GM19240 (cell line): Measurements from ENCODE around the gene RAB6A.

Experiments used
- DNase-seq: peaks from one replicate; pipeline ENCODE4 v3.0.0; 2011; ENCODE audit warnings: low spot score; ENCODE audit not compliant: insufficient read length

RAB6A gene

DNA sequence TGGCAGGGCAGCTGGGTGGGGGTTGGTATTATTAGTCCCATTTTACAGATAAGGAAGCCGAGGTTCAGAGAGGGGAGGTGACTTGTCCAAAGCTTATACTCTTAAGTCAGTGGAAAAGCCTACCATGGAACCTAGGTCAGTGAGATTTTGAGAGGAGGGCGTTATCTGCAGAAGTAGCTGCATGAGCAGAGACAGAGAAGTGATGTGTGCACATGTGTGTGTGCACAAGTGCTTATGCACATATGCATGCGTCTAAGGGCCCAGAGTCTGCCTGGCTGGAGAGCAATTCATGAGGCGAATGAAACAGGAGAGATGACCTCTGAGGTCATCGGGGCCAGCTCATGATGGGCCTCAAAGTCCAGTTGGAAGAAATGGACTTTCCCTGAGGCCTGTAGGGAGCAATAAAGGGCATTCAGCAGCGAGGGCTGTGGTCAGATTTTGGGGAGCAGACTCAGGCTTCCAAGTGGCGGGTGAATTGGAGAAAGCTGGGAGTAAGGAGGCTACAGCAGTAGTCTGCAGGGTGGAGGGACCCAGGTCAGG, 106.3 kb downstream of the RAB6A start:
- no peak for DNase-seq

DNA sequence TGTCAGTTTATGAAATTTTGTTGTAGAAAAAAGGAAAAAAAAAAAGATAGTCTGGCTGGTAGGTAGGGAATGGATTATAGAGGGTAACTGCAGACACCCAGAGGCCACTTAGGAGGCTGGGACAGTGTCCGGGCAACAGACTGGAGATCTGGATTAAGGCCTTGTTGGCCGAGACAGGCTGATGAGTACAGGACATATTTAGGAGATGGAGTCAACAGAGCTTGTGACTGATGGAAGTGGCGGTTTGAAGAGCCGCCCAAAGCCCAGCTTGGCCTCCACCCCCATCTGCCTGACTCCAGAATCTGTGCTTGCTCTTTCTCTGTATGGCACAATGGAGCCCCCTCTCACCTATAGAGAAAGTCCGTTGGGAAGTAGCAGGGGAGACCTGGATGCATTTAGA, 106.9 kb downstream of the RAB6A start:
- DNase-seq: no peak

DNA sequence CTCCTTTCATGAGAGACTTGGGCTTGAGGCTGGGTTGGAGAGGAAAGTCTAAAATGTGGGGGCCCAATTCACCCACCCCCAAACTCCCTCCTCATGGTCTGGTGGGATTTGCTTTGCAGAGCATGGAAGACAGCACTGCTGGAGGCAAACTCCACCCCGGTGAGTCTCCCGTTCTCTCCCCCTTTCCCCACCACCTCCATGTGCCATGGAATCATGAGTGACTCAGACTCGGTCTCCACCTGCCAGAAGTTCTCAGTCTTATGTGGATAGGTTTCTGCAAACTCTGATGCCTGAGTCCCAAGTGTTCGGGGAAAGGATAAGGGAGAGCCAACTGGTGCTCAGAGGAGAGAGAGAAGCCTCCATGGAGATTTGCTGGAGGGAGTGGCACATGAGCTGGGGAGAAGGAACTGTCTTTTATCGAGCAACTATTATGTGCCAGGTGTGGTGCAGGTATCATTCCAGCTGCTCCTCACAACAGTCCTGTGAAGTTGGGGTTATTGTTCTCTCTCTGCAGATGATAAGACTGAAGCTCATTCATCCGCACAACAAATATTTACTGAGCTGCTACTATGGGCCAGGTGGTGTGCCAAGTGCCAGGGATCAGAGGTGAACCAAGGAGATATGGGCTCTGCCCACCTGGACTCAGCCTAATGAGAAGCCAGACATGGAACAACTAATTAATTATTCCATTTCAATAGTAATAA, 107.9 kb downstream of the RAB6A start:
- DNase-seq: no peak

DNA sequence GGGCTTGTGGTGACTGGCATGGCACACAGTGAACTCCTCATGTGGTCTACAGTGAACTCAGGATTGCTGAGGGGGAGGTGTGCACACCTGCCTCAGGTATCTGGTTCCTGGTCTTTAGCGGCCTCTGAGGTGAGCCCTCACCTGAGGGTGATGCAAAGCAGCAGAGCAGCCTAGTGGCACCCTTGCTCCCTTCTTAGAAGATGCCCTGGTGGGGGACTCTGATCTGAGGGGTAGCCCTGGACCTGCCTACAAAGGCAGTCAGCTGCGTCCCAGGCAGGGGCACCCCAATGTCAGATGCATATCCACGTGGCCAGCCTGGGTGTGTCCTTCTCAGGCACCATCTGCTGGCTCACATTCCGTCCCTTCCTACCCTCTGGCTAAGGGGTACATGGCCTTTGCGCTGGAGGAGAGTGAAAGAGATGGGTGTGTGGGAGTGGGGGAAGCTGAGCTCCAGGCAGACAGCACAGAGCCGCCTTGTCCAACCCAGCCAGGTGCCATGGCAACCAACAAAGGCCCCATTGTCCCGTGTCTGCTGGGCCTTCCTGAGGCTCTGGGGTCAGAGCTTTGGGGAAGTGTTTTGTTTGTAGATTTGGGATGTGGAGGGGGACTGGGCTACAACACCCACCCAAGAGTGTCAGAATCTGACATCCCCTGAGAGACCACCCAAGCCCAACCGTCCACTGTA, 108.7 kb downstream of the RAB6A start:
- DNase-seq: no peak

DNA sequence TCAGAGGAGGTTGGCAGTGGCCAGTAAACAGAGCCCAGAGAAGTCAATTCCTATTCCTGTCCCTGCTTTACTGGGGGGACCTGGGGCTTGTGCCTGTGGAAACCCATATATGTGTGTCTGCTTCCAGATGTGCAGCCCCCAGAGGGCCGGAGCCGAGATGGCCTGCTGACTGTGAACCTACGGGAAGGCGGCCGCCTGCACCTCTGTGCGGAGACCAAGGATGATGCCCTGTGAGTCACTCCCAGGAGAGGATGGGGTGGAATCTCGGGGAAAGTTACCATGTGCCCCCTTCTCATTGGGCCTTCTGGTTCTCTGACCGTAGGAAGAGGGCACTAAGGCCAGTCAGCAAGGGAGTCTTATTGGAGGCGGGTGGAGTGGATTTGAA, 109.2 kb downstream of the RAB6A start:
- no peak for DNase-seq

DNA sequence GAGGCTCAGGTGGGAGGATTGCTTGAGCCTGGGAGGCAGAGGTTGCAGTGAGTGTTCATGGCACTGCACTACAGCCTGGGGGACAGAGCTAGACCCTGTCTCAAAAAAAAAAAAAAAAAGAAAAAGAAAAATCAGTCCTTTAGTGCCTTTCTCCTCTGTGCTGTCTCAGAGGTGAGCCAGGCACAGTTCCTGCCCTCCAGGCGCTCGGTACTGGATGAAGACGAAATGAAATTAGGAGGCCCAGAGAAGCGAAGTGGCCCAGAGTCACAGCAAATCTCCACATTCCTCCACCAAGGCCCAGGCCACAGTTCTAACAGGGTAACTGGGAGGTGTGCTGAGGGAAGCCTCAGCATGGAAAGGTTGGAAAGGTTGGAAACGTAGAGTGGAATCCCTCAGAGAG, 109.6 kb downstream of the RAB6A start:
- DNase-seq: no peak

DNA sequence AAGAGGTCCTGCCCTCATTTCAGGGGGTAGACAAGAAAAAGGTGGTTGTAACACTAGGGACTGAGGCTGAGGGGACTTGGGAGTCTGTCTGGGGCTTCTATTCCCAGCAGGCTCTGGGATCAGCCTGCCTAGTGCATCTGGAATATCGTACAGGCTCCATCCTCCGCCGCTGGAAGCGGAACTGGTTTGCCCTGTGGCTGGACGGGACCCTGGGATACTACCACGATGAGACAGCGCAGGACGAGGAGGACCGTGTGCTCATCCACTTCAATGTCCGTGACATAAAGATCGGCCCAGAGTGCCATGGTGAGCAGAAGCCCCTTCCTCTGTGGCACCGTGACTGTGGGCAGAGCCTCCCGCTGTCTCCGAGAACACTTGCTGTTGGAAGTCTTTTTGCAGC, 110.5 kb downstream of the RAB6A start:
- DNase-seq: no peak

DNA sequence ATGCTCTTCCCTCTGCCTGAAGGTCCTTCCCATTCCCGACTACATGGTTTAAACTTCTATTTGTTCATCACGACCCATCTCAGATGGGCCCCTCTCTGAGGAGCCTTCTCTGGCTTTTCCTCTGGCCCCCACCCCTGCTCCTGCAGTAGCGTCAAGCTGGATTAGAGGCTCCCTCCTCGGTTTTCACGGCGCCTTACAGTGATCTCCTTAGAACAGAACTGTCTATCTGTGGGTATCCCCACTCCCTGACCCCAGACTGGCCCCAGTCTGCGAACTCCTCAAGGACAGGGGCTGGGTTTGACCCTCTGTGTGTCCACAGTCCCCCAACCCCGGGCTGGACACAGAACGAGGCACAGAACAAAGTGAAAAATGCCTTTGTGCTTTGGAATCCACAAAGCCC, 111.7 kb downstream of the RAB6A start:
- no peak for DNase-seq

DNA sequence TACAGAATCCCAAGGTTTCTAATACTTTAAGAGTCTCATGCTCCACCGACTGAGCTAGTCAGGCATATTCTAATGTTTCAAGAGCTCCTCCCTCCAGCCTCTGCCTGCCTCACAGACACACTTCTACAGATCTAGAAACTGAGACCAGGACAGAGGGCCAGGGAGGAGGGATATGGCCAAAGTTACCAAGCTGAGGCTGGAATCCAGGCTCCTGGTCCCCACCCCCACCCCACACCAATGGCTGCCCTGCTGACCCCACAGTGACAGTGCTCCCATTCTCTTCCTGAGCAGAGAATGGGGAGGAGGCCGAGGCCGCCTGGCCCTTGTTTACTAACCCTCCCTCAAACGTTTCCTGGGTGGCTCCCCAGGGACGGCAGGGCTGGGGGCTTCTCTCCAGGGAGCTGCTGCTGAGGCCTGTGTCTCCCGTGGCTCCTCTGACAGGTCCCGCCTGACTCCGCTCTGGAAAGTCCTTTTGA, 112.3 kb downstream of the RAB6A start:
- DNase-seq: no peak

DNA sequence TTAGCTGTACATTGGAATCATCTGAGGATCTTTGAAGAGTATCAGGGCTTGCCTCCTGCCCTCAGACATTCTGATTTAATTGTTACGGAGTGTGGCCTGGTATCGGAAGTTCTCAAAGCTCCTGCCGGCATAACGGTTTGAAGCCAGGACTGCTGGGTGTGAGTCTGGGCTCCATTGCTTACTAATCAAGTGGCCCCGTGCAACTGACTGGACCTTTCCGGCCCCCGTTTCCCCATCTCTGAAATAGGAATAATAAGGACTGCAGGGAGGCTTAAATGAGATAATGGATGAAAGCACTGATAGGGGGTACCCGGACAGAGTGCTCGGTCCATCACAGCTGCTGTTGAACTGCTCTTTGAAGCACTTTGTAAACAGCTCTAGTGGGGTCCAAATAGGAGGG, 112.8 kb downstream of the RAB6A start:
- no peak for DNase-seq

DNA sequence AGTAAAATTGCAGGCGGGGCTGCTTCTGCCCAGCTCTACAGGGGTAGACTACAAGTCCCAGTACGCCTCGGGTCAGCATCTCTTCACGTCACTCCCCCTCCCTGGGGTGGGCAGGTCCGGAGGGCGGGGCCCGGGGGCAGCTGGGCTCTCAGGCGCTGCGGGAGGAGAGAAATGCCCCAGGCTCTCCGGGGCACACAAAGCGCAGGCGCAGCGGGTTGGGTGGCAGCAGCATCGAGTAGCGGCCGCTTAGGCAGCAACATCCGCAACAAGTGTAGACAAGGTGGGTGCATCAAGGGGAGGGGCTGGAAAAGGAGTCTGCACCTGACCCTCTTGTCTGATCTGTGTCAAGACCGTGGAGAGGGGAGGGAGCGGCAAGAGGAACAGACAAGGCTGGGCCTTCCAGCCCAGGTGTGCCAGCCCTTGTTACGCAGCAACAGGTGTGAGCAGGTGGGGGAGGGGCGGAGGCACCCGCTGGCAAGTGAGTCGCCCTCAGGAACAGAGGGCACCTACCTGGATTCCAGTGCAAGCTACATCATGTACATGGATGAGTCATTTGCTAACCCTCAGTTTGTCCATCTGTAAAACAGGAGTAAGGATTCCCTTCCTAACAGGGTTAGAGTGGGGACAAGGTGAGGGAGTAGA, 113.3 kb downstream of the RAB6A start:
- DNase-seq: peak; percentile 90

DNA sequence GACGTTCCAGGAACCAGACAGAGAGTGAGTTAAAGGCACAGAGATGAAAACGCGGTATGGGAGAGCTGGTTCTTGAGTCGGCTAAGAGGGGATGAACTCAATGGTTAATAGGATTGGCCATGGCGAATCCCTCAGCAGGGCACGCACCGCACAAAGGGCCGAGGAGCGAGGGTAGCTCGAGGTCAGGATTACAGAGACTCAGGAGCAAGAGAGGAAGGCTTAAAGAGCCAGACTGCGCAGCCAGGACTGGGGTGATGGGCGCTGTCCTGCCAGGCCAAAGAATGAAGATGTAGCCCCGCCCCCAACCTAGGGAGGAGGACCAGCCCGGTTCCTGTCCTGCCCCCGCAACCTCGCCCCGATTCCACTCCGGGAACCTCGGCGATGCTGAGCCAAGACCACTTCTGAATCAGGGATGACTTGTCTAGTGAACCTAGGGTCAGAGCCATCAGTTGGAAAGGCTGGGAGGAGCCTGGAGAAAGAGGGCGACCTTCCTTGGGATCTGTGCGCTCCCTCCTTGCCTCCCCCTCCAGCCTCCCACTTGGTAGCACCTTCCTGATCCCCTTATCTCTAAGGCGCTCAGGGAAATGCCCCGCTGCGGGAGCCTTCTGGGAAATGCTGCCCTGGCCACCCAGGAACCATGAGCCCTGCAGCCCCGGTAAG, 114.8 kb downstream of the RAB6A start, which contains the start of gene PLEKHB1:
PLEKHB1 (plus strand) TSS at position 610 of the 660 bp plus-strand sequence; CDS start at position 638, 28 bp downstream.
- DNase-seq: no peak

DNA sequence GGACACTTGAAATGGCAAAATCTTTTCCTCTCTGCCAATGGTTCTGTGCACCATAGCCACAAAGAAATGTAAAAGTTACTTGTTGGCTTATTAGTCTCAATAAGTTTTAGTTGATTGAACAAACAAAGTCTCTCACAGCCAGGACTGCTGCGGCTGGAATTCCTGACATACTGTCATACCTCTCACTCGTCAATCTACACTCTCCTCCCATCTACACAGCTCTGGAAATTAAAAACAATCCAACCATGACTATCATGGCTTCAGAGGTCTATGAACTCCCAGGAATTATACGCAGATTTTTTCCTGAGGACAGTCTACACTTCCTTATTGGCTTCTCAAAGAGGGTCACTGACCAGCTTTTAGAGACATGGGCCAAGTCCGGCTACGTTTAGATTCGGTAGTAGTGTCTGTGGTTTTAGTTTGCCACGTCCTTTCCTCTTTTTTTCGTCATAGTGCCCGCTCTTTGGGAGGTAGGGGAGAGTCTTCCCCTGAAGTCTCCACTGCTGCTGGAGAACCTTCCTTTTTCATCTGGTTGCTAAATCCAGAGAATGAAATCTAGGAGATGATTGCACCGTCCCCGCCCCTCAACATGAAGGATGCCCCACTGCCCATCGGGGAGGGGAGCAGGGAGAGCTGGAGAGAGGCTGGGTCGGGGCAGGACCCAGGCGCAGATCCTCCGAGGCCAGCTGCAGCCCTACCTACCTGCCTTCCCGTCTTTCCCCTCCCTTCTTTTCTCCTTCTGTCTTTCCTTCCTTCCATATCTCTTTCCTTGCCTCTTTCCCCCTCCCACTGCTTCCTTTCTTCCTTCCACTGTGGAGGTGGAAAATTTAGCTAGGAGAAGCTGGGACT, 115.5 kb downstream of the RAB6A start:
- DNase-seq: no peak

DNA sequence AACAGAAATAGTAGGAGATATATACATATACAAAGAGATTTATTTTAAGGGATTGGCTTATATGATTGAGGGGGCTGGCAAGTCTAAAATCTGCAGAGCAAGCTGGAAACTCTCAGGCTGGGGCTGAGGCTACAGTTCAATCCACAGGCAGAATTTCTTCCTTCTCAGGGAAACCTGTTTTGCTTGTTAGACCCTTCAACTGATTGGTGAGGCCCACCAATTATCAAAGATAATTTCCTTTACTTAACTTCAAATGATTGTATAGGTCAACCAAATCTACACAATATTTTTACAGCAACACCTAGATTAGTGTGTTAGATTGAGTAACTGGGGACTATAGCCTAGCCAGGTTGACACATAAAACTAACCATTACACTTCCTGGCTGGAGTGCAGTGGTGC, 119.2 kb downstream of the RAB6A start:
- no peak for DNase-seq

DNA sequence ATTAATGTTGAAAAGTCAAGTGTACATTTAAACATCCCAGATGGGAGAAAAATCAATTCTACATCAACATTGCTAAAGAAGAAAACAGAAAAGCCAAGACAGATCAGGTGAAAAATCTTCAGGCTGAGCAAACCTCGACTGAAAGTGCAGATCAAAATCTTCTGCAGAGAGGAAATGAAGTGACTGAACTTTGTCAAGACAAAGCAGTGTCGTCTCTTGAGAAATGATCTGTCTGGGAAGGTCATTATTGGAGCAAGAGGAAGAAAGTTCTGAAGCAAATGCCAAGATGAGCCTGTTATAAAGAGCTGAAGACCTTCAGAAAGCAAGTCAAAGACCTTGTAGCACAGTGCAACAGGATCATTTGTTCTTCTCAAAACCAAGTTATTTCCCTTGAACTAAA, 120.3 kb downstream of the RAB6A start:
- no peak for DNase-seq

DNA sequence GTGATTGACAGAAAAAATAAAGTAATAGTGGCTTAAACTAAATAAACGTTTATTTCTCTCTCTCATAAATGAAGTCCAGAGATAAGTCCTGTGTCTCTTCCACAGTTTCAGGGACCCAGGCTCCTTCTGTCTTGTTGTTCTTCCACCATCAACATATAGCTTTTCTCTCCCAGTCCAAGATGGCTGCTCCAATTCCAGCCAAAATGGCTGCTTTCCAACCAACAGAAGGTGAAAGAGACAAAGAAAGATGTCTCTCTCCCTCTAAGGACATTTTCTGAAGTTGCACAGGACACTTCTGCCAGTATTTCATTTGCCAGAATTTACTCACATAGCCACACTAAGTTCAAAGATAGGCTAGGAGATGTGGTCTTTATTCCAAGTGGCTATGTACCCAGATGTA, 123.9 kb downstream of the RAB6A start:
- DNase-seq: no peak

DNA sequence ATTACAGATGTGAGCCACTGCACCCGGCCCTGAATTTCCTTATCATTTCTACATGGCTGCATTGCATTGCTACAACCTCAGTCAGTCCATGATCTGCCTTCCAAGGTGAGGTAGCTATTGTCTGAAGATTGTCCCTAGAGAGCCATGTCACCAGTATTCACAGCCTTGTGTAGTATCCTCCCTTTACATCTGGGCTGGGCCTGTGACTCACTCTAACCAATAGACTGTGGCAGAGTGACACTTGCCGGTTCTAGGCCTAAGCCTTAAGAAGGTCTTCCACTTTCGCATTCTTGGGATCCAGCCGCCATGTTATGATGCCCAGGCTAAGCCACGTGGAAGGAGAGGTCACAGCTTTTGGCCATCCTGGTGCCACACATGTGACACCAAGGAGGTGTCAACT, 124.6 kb downstream of the RAB6A start:
- no peak for DNase-seq

DNA sequence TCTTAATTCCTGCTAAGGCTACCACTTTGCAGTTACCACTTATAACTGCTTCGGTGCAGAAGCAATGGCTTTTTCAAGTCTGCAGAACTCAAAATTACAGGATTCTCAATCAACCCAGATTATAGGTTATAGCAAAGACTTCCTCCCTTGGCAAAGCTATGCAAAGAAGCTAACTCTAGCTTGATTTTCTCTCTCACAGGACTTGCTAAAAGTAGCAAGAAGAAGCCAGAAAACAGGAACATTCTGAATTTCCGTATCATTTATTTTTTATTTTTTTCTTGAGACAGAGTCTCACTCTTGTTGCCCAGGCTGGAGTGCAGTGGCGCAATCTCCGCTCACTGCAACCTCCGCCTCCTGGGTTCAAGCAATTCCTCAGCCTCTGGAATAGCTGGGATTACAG, 125.2 kb downstream of the RAB6A start:
- no peak for DNase-seq

DNA sequence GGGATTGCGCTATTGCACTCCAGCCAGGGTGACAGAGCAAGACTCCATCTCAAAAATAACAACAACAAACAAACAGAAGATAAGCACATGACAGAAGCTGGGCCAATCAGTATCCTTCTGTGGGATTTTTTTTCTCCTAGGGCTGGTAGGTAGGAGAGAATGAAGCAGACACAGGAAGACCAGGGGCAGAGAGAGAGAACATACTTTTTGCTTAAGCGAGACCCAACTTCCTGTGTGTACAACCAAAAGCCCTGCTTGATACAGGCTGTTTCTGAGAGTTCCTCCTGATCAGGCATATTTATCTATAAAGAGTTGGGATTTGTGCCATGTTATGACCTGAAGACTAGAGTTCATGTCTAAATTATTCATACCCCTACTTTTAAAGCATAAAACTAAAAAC, 126.9 kb downstream of the RAB6A start:
- no peak for DNase-seq

DNA sequence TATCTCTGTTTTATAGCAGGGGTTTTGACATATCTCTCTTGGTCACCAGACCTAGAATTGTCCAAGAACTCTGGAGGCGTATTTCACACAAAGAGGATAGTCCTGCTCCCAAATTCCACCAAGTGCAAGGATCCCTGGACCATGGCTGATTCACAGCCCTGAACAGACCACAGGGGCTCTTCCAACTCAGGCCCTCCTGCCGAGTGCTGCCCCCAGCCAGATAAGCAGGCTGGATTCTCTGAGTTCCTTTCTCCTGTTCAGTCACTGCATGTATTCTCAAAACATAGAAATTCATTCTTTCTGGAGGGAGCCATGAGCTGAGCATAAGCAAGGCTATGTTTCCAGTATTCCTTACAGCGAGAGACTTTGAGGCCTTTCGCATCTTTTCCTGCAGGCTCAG, 127.9 kb downstream of the RAB6A start:
- DNase-seq: no peak

DNA sequence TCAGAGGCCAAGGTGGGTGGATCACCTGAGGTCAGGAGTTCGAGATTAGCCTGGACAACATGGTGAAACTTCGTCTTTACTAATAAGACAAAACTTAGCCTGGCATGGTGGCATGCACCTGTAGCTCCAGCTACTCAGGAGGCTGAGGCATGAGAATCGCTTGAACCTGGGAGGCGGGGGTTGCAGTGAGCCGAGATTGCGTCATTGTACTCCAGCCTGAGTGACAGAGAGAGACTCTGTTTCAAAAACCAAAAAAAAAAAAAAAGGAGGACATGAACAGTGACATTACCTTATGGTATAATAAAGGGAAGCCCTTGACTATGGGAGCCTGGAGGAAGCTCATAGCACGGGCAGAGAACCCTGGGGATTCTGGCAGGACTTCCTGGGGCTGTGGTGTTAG, 131.0 kb downstream of the RAB6A start:
- no peak for DNase-seq
